Mesenteric fat pad (tissue), 1 donor: ENCODE measurements around the gene HOXA3. TPM values are rescaled to one million over a fixed set of nuclear protein-coding genes. Genes with fewer than 3 reads are reported as not detected.

ENCODE experiments used
- DNase-seq: peaks from one replicate; pipeline ENCODE4 v3.0.0-alpha.2; 2020; ENCODE audit warnings: low spot score
- total RNA-seq: library from RNA; stranded (reverse); fragmentation: NEBNext Ultra II Directional; extraction: Animal tissue kit (Norgen Biotek cat#: 25700); gene quantifications from one replicate; pipeline ENCODE4 v1.2.1, GENCODE V29; 2021
- donor health status: DM: yes; HTN: yes; CAD: no.

HOXA3 gene
- total RNA-seq, 1 donor from 2014 or later = 5.8 TPM

DNA sequence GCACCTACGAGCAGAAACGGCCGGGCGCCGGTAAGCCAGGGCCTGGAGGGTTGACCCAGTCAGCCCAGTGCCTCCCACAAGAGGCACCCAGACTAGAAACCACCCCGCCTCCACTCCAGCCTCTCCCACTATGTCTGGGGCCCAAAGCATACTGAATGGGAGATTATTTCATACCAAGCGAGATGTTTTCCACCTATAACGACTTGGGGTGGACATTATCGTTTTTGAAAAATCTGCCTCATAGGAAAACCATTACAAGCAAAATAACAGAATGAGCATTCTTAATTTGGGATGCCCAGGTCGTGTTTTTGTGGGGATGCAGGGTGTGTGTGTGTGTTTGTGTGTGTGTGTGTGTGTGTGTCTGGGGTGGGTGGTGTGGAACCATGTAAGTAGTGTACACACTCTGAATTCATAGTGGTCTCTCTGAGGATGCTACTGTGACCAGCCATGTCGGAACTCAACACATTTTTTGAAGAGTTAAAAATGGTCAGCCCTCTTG, 6.4 kb downstream of the HOXA3 start:
- DNase-seq = no peak

DNA sequence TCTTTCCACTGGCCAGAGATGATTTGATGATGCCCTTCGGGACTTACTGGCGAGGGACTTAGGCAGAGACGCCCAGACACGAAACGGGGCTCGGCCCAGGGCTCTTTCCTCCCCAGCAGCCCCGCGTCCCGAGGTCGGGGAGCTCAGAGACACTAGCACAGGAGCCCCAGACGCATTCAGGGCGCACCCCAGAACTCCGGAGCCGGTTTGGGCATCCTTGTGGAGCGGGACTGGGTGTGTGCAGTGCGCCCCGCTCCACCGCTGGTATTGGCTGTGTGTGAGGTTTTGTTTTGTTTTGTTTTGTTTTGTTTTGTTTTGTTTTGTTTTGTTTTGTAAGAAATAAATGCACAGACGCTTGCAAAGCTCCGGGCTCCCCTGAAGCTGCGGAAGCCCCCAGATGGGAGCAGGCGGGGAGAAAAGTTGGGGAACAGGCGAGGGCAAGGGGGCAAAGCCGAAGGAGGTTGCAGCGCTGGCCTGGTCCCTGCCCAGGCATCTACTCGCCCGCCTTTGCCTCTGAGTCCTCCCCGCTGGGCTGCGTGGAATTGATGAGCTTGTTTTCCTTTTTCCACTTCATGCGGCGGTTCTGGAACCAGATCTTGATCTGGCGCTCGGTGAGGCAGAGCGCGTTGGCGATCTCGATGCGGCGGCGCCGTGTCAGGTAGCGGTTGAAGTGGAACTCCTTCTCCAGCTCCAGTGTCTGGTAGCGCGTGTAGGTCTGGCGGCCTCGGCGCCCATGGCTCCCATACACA, 7.0 kb downstream of the HOXA3 start:
- DNase-seq = no peak

- no peak for DNase-seq
Measured at GRCh38 chr7:27144781-27145164, 7.6 kb downstream of the HOXA3 start.

- no peak for DNase-seq
Measured at GRCh38 chr7:27143950-27144780, 8.2 kb downstream of the HOXA3 start.

- no peak for DNase-seq
Measured at GRCh38 chr7:27143023-27143949, 9.1 kb downstream of the HOXA3 start, which contains the start of gene HOXA5. Gene HOXA5 (minus strand): TSS chr7:27143681. CDS start chr7:27143607, 74 bp downstream.

DNA sequence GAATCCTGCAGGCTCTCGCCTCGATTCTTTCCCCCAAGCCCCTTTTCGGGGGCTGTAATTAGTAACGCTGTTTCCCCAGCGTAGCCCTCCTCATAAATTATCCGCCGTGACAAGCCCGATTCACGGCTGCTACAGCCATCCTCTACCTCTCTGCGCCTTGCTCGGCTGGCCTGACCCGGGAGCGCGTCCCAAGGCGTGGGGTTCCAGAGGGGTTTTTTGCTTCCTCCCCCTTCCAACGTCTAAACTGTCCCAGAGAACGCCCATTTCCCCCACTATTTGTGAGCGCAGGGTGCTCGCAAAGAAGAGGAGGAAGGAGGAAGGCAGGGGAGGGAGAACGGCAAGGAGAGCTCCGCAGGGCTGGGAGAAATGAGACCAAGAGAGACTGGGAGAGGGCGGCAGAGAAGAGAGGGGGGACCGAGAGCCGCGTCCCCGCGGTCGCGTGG, 9.8 kb downstream of the HOXA3 start:
- DNase-seq = no peak

DNA sequence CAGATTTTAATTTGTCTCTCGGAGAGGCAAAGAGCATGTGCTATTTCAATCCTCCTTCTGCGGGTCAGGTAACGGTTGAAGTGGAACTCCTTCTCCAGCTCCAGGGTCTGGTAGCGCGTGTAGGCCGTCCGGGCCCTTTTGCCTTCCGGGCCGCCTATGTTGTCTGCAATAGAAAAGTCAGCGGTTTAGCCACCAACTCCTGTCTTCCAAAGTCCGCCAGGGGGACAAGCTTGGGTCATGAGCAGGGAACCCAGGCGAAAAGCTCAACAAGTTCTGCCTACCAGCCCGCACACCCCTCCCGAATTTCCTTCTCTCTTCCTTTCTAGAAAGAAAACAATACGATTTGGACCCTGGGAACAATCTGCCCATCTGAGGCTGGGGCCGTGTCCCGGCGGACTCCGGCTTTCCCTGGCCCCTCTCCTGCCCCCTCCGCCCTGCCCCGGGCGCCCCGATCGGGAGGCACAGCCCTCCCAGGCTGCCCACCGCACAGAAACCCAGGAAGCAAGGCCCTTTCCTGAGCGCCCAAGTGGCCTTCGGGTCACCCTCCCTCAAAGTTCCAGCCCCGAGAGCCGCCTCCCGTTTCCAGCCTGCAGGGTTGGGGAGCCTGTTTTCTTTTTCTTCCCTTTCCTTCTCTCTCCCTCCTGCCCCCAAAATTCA, 10.3 kb downstream of the HOXA3 start:
- DNase-seq = no peak

DNA sequence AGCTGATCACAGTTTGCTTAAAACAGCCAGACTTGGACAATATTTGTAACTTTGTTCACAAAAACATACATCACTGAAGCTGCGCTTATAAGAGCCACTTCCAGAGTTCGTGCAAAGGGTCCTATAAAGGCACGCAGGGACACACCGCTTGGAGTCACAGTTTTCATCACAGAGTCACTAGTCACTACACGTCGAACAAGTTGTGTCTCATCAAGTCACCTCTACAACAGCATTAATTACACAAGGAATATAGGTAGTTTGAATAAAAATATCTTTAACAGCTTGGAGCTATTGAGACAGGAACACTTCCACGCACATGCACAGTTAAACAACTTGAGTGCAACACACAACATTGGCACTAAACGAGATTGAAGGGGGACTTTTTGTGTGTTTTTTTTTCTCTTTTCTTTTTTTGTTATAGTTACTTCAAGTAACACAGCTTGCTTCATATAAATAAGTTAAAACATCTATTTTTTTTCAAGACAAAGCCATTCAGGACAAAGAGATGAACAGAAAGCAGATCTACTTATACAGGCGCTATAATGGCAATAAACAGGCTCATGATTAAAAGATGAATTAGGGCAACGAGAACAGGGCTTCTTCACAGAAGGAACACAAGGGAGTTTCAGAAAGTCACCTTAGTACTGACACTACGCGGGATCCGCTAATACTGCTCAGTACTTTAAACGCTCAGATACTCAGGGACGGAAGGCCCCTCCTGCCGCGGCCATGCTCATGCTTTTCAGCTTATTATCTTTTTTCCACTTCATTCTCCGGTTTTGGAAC, 11.1 kb downstream of the HOXA3 start:
- no peak for DNase-seq

GRCh38 chr7:27140126-27140857, 12.1 kb downstream of the HOXA3 start:
- no peak for DNase-seq

GRCh38 chr7:27139334-27140125, 12.9 kb downstream of the HOXA3 start:
- DNase-seq = no peak

DNA sequence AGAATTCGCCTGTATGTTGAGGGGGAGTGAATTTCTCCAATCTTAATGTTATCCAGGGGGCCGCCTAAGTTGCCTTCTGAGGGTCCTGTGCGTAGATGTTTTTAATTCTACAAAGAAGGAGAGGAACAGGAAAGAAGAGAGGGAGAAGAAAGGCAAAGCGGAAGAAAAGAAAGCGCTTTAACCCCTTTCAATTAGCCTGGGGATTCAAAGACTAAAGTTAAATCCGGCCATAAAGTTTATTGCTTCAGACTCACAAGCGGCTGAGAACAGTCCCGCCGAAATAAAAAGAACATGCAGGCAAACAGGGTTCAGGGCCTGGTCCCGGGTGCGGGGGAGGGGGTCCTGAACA, 13.4 kb downstream of the HOXA3 start:
- DNase-seq = no peak

DNA sequence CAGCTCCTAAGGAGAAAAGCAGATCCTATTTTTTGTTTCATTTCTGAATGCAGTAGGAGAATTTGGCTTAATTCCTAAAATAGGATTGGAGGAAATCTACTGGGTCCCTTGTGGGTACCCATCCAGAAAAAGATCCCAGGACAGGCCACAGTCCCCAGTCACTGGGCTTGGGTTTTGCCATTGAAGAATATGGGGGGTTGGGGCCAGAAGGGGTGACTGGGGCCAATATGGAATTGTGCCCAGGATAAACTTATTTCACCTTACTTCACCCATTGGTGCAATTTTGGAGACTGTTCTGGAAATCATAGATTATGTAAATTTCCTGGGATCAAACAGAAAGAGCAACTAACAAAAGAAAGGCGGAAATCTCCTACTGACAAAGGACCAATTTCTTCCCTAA, 13.9 kb downstream of the HOXA3 start:
- no peak for DNase-seq

GRCh38 chr7:27137640-27138315, 14.6 kb downstream of the HOXA3 start:
- DNase-seq = no peak

GRCh38 chr7:27134392-27134791, 18.0 kb downstream of the HOXA3 start:
- no peak for DNase-seq

DNA sequence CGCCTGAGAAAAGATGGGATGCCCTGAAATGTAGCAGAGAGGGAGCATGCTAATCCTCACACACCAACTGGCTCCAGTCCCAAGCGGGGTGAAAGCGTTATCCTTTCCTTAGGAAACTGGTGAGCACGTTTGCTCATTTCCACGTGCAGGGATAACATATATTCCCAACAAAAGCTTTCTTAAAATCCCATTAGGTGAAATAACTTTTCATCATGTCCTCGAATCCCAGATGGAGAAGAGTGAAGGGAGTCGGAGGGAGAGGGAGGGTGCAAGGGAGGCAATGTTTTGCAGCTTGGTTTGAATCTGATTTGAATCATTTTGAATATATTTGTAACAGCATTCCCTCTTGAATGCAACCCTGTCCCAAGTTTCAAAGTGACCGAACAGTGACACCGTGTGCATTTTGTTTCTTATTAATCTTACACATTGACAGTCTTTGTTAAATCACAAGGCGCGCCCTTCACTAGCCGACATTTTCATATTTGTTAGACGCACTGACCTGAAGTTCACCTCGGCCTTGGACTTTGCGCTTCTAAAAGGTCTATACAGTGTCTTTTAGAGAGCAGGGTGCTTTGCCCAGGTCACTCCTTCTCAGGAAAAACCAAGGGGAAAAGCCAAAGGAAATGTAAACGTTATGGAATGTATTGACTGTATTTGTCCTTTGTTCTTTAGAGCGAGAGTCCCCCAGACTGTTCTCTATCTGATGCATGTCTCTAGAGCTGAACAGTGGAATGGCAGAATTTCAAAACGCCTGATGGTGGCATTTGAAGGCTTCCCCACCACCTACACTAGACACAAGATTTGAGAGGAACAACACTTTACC, 18.8 kb downstream of the HOXA3 start:
- DNase-seq = no peak

DNA sequence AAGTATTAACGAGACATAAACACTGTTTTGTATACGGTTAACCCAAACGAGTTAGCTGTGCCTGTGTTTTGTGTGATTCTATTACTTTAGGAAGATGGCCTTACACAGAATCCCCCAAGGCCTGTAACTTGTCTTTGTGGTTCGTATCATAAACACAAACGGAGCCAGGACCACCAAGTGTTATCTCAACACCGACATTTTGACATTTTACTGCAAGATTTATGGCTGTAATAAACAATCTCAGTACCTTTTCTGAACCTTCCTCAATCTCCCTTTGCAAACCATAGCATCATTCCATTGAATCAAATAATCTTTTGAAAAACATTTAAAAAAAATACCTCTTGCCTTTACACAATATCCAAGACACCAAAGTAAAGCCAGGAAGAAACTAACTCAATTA, 19.4 kb downstream of the HOXA3 start:
- DNase-seq = no peak

GRCh38 chr7:27132214-27132613, 20.2 kb downstream of the HOXA3 start:
- DNase-seq = no peak
